Nephron (organoid): ENCODE data around the gene AFF3.
A peak's percentile ranks its signal among the peaks of the same experiment; 100 is the strongest.

Experiments
- H3K27ac Mint-ChIP-seq, 3 experiments: 2 replicates each; pipeline ENCODE4 v1.8.0; 2020; ENCODE audit warnings: mixed read lengths in 3 of 3, mild to moderate bottlenecking in 2 of 3, moderate library complexity in 1 of 3
- H3K27me3 Mint-ChIP-seq: 2 replicates; pipeline ENCODE4 v1.8.0; 2021; ENCODE audit warnings: low read depth, mild to moderate bottlenecking, moderate library complexity, mixed read lengths
- H3K36me3 Mint-ChIP-seq: 2 replicates; pipeline ENCODE4 v1.8.0; 2020; ENCODE audit warnings: low read depth, mixed read lengths
- H3K4me1 Mint-ChIP-seq: 2 replicates; pipeline ENCODE4 v1.8.0; 2020; ENCODE audit warnings: mixed read lengths
- H3K4me3 Mint-ChIP-seq, 3 experiments: 2 replicates each; pipeline ENCODE4 v1.8.0; 2020; ENCODE audit warnings: mild to moderate bottlenecking in 3 of 3, mixed read lengths in 3 of 3, moderate library complexity in 2 of 3
- H3K9me3 Mint-ChIP-seq: 2 replicates; pipeline ENCODE4 v1.8.0; 2020; ENCODE audit warnings: mixed read lengths
- CTCF ChIP-seq, 3 experiments: fragments of 200-600 bp; sonication (generic); IDR thresholded peaks; one replicate each; pipeline ENCODE4 v1.5.0; 2021; ENCODE audit warnings: antibody characterized with exemption in 3 of 3; ENCODE audit not compliant: unreplicated experiment in 3 of 3

Gene AFF3

GRCh38 chr2:99806758-99807157 is 335.6 kb downstream of the AFF3 start:
- Mint-ChIP-seq H3K36me3 (peaks cover 40% of the 10 kb centered on the region), H3K9me3 (peaks cover 16% of the 10 kb centered on the region), H3K27ac (peak overlapping the region in 1 of 3 experiments; percentile 32), H3K4me3 (no peak overlapping the region), H3K4me1 (peaks cover 12% of the 10 kb centered on the region), H3K27me3 (no peaks in the 10 kb centered on the region)
- TF ChIP-seq CTCF (IDR thresholded peaks at IDR 0.05; ENCODE audit: unreplicated experiment in 3 of 3), result no peak

GRCh38 chr2:99805930-99806476 is 336.4 kb downstream of the AFF3 start:
- Mint-ChIP-seq H3K4me3 (no peak overlapping the region), H3K9me3 (peaks cover 16% of the 10 kb centered on the region), H3K4me1 (peaks cover 12% of the 10 kb centered on the region), H3K27me3 (no peaks in the 10 kb centered on the region), H3K36me3 (peaks cover 40% of the 10 kb centered on the region), H3K27ac (peak overlapping the region in 2 of 3 experiments; percentile 22 to 32)
- TF ChIP-seq CTCF (IDR thresholded peaks at IDR 0.05; ENCODE audit: unreplicated experiment in 3 of 3), result no peak

GRCh38 chr2:99803846-99804245 is 338.5 kb downstream of the AFF3 start:
- H3K4me1 Mint-ChIP-seq, result peaks cover 4% of the 10 kb centered on the region
- peaks cover 23% of the 10 kb centered on the region for H3K9me3 Mint-ChIP-seq
- peaks cover 48% of the 10 kb centered on the region for H3K36me3 Mint-ChIP-seq
- H3K4me3 Mint-ChIP-seq, result no peak overlapping the region
- no peak overlapping the region for H3K27ac Mint-ChIP-seq
- TF ChIP-seq CTCF (IDR thresholded peaks at IDR 0.05; ENCODE audit: unreplicated experiment in 3 of 3), result no peak
- H3K27me3 Mint-ChIP-seq, result no peaks in the 10 kb centered on the region

GRCh38 chr2:99802734-99803133 is 339.7 kb downstream of the AFF3 start:
- no peaks in the 10 kb centered on the region for H3K27me3 Mint-ChIP-seq
- TF ChIP-seq CTCF (IDR thresholded peaks at IDR 0.05; ENCODE audit: unreplicated experiment in 3 of 3), result no peak
- peaks cover 50% of the 10 kb centered on the region for H3K36me3 Mint-ChIP-seq
- no peak overlapping the region for H3K4me3 Mint-ChIP-seq
- peaks cover 23% of the 10 kb centered on the region for H3K9me3 Mint-ChIP-seq
- no peaks in the 10 kb centered on the region for H3K4me1 Mint-ChIP-seq
- H3K27ac Mint-ChIP-seq, result no peak overlapping the region

DNA sequence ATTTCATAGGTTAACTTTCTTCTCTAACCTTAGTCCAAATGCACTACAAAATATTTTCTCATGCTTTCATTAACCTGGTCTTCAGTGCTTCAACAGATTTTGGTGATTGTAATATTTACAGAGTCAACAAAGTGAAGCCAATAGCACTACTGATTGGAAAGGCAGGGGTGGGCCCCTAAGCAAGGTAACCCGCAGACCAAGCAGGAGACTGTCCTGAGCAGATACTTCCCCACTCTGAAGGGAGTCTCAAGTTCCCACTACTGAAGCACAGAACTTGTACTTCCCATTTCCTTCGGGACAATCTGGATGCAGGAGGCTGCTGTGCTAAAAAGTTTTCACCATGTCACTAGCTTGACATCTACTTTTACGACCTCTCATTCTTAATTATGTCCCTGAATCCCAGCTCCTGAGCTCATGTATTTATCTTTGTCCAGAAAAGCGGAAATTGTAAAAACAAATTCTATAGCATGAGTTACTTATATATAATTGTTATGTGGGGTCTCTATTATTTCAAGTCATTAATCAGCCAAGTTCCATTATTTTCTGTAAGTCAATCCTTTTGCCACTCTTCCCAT is 341.0 kb downstream of the AFF3 start:
- Mint-ChIP-seq H3K4me3 (no peak overlapping the region), H3K9me3 (peaks cover 36% of the 10 kb centered on the region), H3K4me1 (no peaks in the 10 kb centered on the region), H3K36me3 (peaks cover 50% of the 10 kb centered on the region), H3K27ac (peak overlapping the region in 1 of 3 experiments; percentile 86), H3K27me3 (no peaks in the 10 kb centered on the region)
- no peak for TF ChIP-seq CTCF (IDR thresholded peaks at IDR 0.05; ENCODE audit: unreplicated experiment in 3 of 3)

GRCh38 chr2:99797475-99797874 is 344.9 kb downstream of the AFF3 start:
- no peaks in the 10 kb centered on the region for H3K4me1 Mint-ChIP-seq
- no peaks in the 10 kb centered on the region for H3K27me3 Mint-ChIP-seq
- H3K4me3 Mint-ChIP-seq, result no peak overlapping the region
- peaks cover 56% of the 10 kb centered on the region for H3K36me3 Mint-ChIP-seq
- H3K9me3 Mint-ChIP-seq, result peaks cover 44% of the 10 kb centered on the region
- TF ChIP-seq CTCF (IDR thresholded peaks at IDR 0.05; ENCODE audit: unreplicated experiment in 3 of 3), result no peak
- H3K27ac Mint-ChIP-seq, result no peak overlapping the region
